Astrocyte of the spinal cord (primary cell): Measurements from ENCODE around the gene ITFG1.
"Not testable (repeated sequence)": the region's sequence is repeated elsewhere in the genome, so short reads cannot be mapped to it uniquely, and the experiment has no call there.

Experiments used
- DNase-seq: peaks from one replicate; pipeline ENCODE4 v3.0.0; 2011; ENCODE audit warnings: low read depth, low spot score
- H3K4me3 ChIP-seq: 2 replicates; pipeline ENCODE4 v1.5.1; 2011; ENCODE audit warnings: low read depth, mild to moderate bottlenecking, low read length, moderate library complexity
- CTCF ChIP-seq: IDR thresholded peaks from 2 replicates; pipeline ENCODE4 v1.5.1; 2012; ENCODE audit warnings: low read depth, mild to moderate bottlenecking, low read length, inconsistent platforms
- in situ Hi-C: cut with HindIII; loops from 2 replicates; pipeline ENCODE4 v1.10.0; 2017; ENCODE audit warnings: low sequenced_read_pairs

The ITFG1 gene

GRCh38 chr16:47158992-47159391, 301.9 kb downstream of the ITFG1 start:
- no peak for DNase-seq
- TF ChIP-seq CTCF: no peak
- in situ Hi-C loops: no loop called here
- H3K4me3 ChIP-seq: no peak overlapping the region

GRCh38 chr16:47156680-47157215, 304.1 kb downstream of the ITFG1 start:
- no peak for TF ChIP-seq CTCF
- H3K4me3 ChIP-seq: no peak overlapping the region
- DNase-seq: no peak
- in situ Hi-C loops: no loop called here

GRCh38 chr16:47152501-47152900, 308.4 kb downstream of the ITFG1 start:
- in situ Hi-C loops, DNase-seq, H3K4me3 ChIP-seq: not testable (repeated sequence)

- no peak for DNase-seq
- in situ Hi-C loops: no loop called here
- no peak for TF ChIP-seq CTCF
- no peak overlapping the region for H3K4me3 ChIP-seq
Observed at GRCh38 chr16:47150067-47150466, 310.8 kb downstream of the ITFG1 start.

- in situ Hi-C loops: no loop called here
Observed at GRCh38 chr16:47144559-47144877, 316.3 kb downstream of the ITFG1 start.

GRCh38 chr16:47143677-47144558, 316.9 kb downstream of the ITFG1 start, which contains the start of gene NETO2:
NETO2 (minus strand) TSS chr16:47143945; CDS start chr16:47143612, 333 bp downstream.
- TF ChIP-seq CTCF: peak; percentile 82
- H3K4me3 ChIP-seq: peak within 1 kb of the TSS; percentile 66
- in situ Hi-C loops: no loop called here
- DNase-seq: peak; percentile 62

More at GRCh38 chr16:47144559-47144877, 316.3 kb downstream of the ITFG1 start:
- DNase-seq: no peak
- TF ChIP-seq CTCF: no peak
- peak overlapping the region; percentile 66 for H3K4me3 ChIP-seq

- TF ChIP-seq CTCF: peak; percentile 61
- in situ Hi-C loops: no loop called here
- peak overlapping the region; percentile 66 for H3K4me3 ChIP-seq
- peak; percentile 72 for DNase-seq
Observed at GRCh38 chr16:47142821-47143676, 317.8 kb downstream of the ITFG1 start.
